HL-60/S4 treated with phorbol 12-myristate 13-acetate at 8.2 ng/mL for 4 days and 3 days (cell line): ENCODE data around the gene PRAMEF13.
"Not testable (repeated sequence)": the region's sequence is repeated elsewhere in the genome, so short reads cannot be mapped to it uniquely, and the experiment has no call there.

Experiments
- in situ Hi-C: fragments of 300-500 bp; cut with MboI; formaldehyde crosslinking; loops from 2 replicates; pipeline ENCODE4 v1.15.0; 2022; ENCODE audit warnings: low sequenced_read_pairs

The PRAMEF13 gene, protein sequence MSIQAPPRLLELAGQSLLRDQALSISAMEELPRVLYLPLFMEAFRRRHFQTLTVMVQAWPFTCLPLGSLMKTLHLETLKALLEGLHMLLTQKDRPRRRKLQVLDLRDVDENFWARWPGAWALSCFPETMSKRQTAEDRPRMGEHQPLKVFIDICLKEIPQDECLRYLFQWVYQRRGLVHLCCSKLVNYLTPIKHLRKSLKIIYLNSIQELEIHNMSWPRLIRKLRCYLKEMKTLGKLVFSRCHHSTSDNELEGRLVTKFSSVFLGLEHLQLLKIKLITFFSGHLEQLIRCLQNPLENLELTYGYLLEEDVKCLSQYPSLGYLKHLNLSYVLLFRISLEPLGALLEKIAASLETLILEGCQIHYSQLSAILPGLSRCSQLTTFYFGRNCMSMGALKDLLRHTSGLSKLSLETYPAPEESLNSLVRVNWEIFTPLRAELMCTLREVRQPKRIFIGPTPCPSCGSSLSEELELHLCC

DNA sequence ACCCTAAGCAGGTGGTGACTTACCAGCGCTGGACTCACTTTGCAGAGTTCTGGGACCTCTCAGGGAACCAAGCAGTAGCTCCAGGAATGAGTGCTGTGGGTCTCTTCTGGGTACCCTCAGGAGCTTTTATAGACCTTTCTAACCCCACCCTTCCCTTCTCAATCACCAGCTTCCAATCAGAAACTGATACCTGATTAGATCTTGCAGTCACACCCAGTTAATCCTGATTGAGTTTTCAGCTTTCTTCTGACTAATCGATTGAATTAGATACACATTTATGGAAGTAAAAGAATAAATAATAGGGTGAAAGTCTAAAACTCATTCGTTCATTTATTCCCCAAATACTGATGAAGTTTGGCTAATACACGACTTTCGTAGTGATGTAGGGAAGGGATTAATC, at the start of gene PRAMEF13:
Gene PRAMEF13, minus strand, starts transcription at position 101 of the 400 bp plus-strand sequence. CDS start 1,820 bp downstream, outside the sequence.
- in situ Hi-C loops: not testable (repeated sequence)

DNA sequence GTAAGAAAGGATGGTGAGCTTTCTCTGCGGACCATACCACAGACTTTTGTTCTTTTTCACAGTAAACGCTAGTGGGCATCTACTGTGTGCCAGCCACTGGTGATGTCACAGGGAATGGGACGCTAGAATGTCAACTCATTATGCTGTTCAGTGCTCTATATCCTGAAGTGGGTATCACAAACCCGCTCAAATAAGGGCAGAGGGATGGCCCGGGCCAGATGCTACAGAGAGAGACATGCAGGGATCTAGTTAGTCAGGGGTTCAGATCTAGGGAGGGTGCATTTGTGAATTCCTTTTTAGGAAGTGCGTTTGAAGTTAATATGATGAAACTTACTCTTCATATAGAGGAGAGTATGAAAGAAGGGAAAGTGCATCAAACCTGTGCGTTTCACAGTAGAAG, 45.9 kb upstream of the PRAMEF13 start:
- in situ Hi-C loops: not testable (repeated sequence)

DNA sequence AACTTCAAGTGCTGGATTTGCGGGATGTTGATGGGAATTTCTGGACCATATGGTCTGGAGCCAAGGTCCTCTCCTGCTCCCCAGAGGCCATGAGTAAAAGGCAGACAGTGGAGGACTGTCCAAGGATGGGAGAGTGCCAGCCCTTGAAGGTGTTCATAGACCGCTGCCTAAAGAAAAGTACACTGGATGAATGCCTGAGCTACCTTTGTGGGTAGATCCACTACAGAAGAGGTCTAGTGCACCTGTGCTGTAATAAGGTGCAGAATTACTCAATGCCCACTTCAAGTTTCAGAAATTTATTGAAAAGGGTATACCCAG, 45.3 kb upstream of the PRAMEF13 start:
- in situ Hi-C loops: not testable (repeated sequence)

DNA sequence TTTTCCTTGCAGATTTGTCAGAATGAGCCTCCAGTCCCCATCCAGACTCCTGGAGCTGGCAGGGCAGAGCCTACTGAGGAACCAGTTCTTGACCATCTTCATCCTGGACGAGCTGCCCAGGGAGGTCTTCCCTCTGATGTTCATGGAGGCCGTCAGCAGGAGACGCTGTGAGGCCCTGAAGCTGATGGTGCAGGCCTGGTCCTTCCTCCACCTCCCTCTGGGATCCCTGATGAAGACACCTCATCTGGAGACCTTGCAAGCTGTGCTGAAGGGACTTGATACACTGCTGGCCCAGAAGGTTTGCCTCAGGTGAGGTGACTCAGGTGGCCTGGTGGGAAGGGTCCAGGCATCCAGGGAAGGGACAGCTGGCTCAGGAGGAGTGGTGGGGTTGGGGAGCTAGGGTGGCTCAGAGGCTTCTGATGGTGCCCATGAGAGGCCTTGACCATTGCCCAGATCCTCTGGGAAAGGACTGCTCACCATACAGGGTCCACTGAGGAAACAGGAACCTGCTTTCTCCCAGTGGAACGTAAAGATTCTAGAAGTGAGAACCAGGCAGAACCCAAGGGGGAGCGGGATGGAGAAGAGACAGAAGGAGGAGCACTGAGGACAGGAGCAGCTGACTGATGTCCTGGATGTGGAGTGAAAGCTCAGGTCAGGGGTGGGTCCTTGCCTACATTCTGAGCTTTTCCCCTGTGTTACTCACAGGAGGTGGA, 44.8 kb upstream of the PRAMEF13 start:
- in situ Hi-C loops: not testable (repeated sequence)

DNA sequence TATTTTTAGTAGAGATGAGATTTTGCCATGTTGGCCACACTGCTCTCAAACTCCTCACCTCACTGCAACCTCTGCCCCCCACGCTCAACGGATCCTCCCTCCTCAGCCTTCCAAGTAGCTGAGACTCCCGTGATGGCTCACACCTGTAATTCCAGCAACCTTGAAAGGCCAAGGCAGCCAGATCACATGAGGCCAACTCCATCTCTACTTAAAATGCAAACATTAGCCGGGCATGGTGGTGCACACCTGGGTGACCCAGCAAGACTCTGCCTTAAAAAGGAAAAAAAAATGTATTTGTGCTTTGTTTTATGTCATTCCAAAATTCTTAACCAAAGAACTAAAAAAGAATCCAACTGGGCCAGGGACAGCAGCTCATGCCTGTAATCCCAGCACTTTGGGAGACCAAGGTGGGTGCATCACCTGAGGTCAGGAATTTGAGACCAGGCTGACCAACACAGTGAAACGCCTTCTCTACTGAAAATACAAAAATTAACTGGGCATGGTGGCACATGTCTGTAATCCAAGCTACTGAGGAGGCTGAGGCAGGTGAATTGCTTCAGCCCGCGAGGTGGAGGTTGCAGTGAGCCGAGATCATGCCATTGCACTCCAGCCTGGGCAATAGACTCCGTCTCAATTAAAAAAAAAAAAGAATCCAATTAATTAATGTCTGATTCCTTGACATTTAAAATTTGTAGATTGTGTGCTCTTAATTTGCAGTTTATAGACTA, 42.5 kb upstream of the PRAMEF13 start:
- in situ Hi-C loops: not testable (repeated sequence)

DNA sequence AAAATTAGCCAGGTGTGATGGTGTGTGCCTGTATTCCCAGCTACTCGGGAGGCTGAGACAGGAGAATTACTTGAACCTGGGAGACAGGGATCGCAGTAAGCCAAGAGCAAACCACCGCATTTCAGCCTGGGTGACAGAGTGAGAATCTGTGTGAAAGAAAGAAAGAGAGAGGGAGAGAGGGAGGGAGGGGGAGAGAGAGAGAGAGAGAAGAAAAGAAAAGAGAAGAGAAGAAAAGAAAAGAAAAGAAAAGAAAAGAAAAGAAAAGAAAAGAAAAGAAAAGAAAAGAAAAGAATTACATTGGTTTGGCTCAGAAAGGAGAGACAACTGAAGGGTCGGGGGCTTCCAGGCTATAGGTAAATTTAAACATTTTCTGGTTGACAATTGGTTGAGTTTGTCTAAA, 38.4 kb upstream of the PRAMEF13 start:
- in situ Hi-C loops: not testable (repeated sequence)

DNA sequence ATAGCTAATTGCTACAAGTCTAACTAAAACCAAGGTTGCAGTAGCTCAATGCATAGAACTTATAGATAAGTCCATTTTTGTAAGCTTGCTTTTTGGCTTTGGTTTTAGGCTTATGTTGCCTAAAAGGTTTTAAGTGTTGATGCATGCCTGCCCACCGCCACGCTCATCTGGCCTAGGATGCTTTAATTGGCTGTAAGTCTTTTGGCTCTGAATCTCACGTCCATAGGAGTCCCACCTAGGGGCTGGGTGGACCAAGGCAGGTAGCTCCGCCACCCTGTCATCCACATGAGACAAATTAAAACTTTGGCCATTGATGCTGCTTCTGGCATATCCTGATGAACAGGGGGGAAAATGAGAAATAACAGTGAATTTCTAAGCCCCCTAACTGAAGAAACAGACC, 36.4 kb upstream of the PRAMEF13 start:
- in situ Hi-C loops: not testable (repeated sequence)

DNA sequence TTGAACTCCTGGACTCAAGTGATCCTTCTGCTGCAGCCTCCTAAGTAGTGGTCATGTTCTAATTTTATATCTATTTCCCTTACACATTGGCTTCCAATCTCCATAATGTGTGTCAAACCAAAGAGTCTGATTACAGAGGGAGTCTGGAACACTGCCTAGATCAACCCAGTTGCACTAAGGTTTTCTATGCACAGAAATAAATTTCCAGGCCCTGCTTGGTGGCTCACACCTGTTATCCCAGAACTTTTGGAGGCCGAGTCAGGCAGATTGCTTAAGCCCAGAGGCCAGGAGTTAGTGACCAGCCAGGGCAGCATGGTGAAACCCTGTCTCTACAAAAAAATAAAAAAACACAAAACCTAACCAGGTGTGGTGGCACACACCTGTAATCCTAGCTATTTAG, 32.8 kb upstream of the PRAMEF13 start:
- in situ Hi-C loops: not testable (repeated sequence)

DNA sequence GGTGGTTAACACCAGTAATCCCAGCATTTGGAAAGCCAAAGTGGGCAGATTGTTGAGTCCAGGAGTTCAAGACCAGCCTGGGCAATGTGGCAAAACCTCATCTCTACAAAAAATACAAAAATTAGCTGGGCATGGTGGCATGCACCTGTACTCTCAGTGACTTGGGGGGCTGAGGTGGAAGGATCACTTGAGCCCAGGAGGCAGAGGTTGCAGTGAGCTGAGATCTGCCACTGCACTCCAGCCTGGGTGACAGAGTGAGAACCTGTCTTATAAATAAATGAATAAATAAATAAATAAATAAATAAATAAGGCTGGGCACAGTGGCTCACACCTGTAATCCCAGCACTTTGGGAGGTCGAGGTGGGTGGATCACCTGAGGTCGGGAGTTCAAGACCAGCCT, 30.8 kb upstream of the PRAMEF13 start:
- in situ Hi-C loops: not testable (repeated sequence)

DNA sequence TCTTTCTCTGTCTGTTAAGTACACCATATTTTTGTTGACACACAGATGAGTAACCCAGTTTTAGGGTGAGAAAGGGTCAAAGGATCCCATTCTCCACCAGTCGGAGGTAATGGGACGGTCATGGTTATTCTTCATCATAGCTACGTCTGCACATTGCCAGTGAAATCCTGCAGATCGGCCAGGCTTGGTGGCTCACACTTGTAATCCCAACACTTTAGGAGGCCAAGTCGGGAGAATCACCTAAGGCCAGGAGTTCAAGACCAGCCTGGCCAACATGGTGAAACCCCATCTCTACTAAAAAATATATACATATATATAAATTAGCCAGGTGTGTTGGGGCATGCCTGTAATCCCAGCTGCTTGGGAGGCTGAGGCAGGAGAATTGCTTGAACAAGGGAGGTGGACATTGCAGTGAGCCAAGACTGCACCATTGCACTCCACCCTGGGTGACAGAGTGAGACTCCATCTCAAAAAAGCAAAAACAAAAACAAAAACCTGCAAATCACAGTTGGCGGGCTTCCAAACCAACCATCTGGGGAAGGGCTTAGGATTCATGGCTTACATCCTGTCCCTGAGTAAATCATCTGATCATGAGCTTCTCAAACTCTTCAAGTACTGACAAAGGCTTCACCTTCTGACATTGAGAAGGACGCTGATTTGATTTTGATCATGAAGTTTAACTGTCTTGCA, 30.0 kb upstream of the PRAMEF13 start:
- in situ Hi-C loops: not testable (repeated sequence)

DNA sequence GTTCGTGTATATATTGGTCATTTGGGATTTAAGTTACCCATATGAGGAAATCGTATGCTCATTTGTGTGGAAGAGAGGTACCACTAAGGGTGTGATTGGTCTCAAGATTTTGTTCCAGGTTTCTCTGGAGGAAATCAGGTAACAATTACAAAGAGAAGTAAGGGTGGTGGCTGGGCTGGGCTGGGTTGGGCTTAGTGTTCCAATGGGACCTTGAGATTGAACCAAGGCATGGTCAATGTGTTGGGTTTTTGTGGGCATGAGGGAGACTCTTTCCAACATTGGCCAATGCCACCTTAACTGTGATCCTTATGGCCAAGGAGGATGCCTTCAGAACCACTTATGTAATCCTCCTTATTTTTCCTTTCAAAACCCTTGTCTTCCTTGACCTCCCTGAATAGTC, 29.4 kb upstream of the PRAMEF13 start:
- in situ Hi-C loops: not testable (repeated sequence)

DNA sequence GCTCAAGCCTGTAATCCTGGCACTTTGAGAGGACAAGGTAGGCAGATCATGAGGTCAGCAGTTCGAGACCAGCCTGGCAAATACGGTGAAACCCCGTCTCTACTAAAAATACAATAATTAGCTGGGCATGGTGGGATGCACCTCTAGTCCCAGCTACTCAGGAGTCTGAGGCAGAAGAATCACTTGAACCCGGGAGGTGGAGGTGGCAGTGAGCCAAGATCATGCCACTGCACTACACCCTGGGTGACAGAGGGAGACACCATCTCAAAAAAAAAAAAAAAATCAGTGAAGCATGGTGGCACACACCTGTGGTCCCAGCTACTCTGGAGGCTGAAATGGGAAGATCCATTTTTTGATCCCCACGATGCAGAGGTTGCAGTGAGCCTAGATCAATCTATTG, 28.9 kb upstream of the PRAMEF13 start:
- in situ Hi-C loops: not testable (repeated sequence)

DNA sequence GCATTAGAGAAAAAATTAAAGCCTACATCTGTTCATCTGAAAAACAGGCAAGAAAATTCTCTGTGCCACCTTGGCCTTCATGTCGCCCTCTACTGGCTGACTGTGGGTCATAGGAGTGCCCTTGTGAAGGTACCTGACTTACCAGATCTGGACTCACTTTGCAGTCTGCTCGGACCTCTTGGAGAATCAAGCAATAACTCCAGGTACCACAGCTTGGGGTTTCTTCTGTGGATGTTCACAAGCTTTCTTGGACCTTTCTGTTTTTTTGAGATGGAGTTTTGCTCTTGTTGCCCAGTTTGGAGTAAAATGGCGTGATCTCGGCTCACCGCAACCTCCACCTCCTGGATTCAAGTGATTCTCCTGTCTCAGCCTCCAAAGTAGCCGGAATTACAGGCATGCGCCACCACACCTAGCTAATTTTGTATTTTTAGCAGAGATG, 27.2 kb upstream of the PRAMEF13 start:
- in situ Hi-C loops: no loop called here

DNA sequence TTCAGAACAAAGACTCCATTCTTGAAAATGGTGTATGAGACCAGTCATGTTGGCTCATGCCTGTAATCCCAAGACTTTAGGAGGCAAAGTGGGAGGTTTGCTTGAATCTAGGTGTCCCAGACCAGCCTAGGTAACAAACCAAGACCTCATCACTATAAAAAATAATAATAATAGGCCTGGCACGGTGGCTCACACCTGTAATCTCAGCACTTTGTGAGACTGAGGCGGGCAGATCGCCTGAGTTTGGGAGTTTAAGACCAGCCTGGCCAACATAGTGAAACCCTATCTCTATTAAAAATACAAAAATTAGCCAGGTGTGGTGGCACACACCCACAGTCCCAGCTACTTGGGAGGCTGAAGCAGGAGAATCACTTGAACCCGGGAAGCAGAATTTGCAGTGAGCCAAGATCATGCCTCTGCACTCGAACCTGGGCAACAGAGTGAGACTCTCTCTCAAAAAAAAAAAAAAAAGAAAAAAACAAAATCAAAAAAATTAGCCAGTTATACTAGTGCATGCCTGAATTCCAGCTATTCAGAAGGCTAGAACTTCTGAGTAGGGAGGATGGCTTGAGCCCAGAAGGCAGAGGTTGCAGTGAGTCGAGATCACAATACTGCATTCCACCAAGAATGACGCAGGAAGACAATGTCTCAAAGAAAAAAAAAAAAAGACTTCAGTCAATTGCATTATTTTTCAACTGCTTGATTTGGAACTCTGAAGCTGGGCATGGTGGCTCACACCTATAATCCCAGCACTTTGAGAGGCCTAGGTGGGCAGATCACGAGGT, 26.3 kb upstream of the PRAMEF13 start:
- in situ Hi-C loops: not testable (repeated sequence)

DNA sequence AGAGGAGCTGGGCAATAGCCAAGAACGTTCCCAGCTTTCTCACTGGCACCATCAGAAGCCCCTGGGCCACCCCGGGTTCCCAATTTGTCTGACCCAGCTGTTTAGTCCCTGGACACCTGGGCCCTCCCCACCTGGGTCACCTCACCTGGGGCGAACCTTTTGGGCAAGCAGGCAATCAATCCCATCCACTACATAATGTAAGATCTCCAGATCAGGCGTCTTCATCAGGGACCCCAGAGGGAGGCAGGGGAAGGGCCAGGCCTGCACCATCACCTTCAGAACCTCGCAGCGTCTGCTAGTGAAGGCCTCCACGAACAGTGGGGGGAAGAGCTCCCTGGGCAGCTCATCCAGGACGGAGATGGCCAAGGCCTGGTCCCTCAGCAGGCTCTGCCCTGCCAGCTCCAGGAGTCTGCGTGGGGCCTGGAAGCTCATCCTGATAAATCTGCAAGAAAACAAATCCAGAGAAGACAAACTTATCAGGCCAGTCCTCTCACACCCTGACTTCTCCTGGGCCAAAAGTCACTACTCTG, 24.5 kb upstream of the PRAMEF13 start, which contains the start of gene PRAMEF18:
Gene PRAMEF18, minus strand, starts transcription at position 480 of the 530 bp plus-strand sequence. Its CDS starts 48 bp downstream, at position 432.
- in situ Hi-C loops: not testable (repeated sequence)

DNA sequence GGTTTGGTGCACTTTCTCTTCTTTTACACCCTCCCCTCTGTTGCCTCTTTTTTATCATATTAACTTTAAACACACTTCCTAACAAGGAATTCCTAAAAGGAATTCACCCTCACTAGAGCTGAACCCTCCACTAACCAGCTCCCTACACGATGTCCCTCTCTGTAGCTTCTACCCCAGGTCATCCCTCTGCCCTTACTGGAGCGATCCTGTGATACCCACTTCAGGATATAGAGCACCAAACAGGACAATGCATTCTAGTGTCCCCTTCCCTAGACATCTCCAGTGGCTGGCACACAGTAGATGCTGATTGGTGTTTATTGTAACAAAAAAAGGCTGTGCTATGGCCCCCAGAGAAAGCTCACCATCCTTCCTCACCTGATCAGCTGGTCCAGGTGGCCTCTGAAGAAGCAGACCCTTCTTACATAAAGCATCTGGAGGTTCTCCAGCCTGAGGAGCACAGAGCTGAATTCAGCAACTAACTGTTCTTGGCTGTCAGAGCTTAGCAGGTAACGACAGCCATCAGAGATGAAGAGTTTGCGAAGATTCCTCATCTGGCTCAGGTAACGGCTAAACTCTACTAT, 23.4 kb upstream of the PRAMEF13 start:
- in situ Hi-C loops: no loop called here

DNA sequence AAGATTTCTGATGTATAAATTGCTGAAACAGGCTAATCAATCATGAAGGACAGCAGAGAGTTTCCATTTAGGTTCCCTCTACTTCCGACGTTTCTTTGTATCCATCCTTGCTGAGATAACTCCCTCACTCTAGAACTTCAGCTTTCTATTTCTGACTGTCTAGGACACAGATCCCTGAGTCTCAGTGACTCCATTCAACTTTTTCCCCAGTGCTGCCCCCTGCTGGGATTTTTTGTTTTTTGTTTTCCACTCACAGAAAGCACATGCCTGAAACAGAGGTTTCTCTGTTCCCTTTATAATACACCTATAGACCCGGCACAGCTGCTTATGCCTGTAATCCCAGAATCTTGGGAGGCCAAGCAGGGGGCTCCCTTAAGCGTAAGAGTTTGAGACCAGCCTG, 21.6 kb upstream of the PRAMEF13 start:
- in situ Hi-C loops: not testable (repeated sequence)

DNA sequence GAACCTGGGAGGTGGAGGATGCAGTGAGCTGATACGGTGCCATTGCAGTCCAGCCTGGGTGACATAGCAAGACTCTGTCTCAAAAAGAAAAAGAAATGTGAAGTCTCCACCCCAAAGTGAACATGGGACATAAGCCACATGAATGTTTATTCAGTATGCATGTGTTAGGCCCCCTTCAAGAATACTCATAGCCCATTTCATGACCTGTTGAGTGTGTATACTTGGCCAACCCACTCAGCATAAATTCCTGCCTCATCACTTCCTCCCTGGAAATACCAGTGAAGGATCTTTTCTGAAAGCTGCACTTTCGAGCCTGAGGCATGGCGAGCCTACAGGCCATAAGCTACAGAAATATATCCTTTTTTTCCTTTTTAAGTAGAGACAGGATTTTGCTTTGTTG, 18.0 kb upstream of the PRAMEF13 start:
- in situ Hi-C loops: not testable (repeated sequence)

DNA sequence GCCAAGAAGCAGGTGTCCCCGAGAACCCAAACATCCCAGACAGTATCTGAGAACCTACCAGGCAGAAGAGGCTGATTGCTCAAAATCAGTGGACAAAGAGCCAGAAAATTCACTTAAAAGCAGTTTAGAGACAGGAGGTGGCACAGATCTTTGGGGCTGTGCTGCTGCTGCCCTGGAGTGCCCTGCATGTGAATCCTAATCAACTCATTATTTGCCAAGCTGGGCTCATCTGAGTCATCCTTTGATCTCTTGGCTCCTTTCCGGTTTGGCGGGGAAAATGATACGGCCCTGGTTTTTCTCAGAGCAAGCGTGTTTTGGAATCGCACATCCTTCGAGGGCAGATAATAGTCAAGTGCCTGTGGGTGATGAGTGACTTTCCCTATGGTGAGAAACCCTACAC, 15.4 kb upstream of the PRAMEF13 start:
- in situ Hi-C loops: not testable (repeated sequence)
